HG03060 (cell line): ENCODE measurements around the gene WTAP.
"Not testable (repeated sequence)": the region's sequence is repeated elsewhere in the genome, so short reads cannot be mapped to it uniquely, and the experiment has no call there.

Experiments used
- ATAC-seq: cut with Tn5 transposase; IDR thresholded peaks from one replicate; pipeline ENCODE4 v1.9.1; 2021; ENCODE audit warnings: low read depth, moderate number of reproducible peaks; ENCODE audit not compliant: unreplicated experiment

Gene WTAP

GRCh38 chr6:159726918-159727716, at the start of gene WTAP:
Gene WTAP (plus strand): TSS chr6:159727506. CDS start chr6:159736266, 8,760 bp downstream.
- peak; percentile 63 for ATAC-seq

- no peak for ATAC-seq
These were observed 49.7 kb upstream of the WTAP start for GRCh38 chr6:159677506-159678165.

GRCh38 chr6:159678574-159678973, 48.7 kb upstream of the WTAP start:
- no peak for ATAC-seq

GRCh38 chr6:159679091-159680077, 47.9 kb upstream of the WTAP start:
- ATAC-seq: no peak

GRCh38 chr6:159680104-159680503, 47.2 kb upstream of the WTAP start:
- no peak for ATAC-seq

- ATAC-seq: no peak
These were observed 46.0 kb upstream of the WTAP start for GRCh38 chr6:159681191-159681880.

- no peak for ATAC-seq
These were observed 45.0 kb upstream of the WTAP start for GRCh38 chr6:159682295-159682694.

GRCh38 chr6:159682810-159683209, 44.5 kb upstream of the WTAP start:
- ATAC-seq: no peak

GRCh38 chr6:159684013-159684304, 43.3 kb upstream of the WTAP start:
- no peak for ATAC-seq

GRCh38 chr6:159686040-159686439, 41.3 kb upstream of the WTAP start:
- no peak for ATAC-seq

GRCh38 chr6:159686703-159687102, 40.6 kb upstream of the WTAP start:
- ATAC-seq: no peak

GRCh38 chr6:159687341-159687740, 40.0 kb upstream of the WTAP start:
- no peak for ATAC-seq

GRCh38 chr6:159688266-159688905, 38.9 kb upstream of the WTAP start:
- no peak for ATAC-seq

- no peak for ATAC-seq
These were observed 38.3 kb upstream of the WTAP start for GRCh38 chr6:159689001-159689400.

- ATAC-seq: not testable (repeated sequence)
These were observed 37.2 kb upstream of the WTAP start for GRCh38 chr6:159690135-159690534.

GRCh38 chr6:159691133-159691962, 36.0 kb upstream of the WTAP start:
- no peak for ATAC-seq

GRCh38 chr6:159691963-159692287, 35.4 kb upstream of the WTAP start:
- no peak for ATAC-seq

GRCh38 chr6:159692303-159693127, 34.8 kb upstream of the WTAP start:
- peak; percentile 16 for ATAC-seq
